Measurements from ENCODE around the gene DDIAS.
"Not testable (repeated sequence)": the region's sequence is repeated elsewhere in the genome, so short reads cannot be mapped to it uniquely, and the experiment has no call there.

GRCh38 chr11:82922396-82923173 lies 21.0 kb downstream of the DDIAS start:
- TF ChIP-seq POLR2A, CTCF, POLR2AphosphoS5 (IDR thresholded peaks at IDR 0.05): not testable (repeated sequence)

Data from prostate gland (tissue), 2 donors.